Ishikawa (cell line): ENCODE results near the gene FMR1NB.

ENCODE experiments used
- CEBPB ChIP-seq: IDR thresholded peaks from 2 replicates; pipeline ENCODE4 v1.6.1; 2012
- CREB1 ChIP-seq: IDR thresholded peaks from 2 replicates; pipeline ENCODE4 v1.6.1; 2012; ENCODE audit warnings: low read depth
- EGR1 ChIP-seq: IDR thresholded peaks from 2 replicates; pipeline ENCODE4 v1.6.1; 2012
- EP300 ChIP-seq: IDR thresholded peaks from 2 replicates; pipeline ENCODE4 v1.6.1; 2012; ENCODE audit warnings: borderline replicate concordance
- FOXM1 ChIP-seq: IDR thresholded peaks from 2 replicates; pipeline ENCODE4 v1.6.1; 2012; ENCODE audit warnings: low read depth, borderline replicate concordance
- NFIC ChIP-seq: IDR thresholded peaks from 2 replicates; pipeline ENCODE4 v1.6.1; 2012
- RAD21 ChIP-seq: IDR thresholded peaks from 2 replicates; pipeline ENCODE4 v1.6.1; 2012; ENCODE audit warnings: low read depth
- TCF12 ChIP-seq: IDR thresholded peaks from 2 replicates; pipeline ENCODE4 v1.6.1; 2012; ENCODE audit warnings: low read depth
- TEAD4 ChIP-seq: IDR thresholded peaks from 2 replicates; pipeline ENCODE4 v1.6.1; 2012
- YY1 ChIP-seq: IDR thresholded peaks from 2 replicates; pipeline ENCODE4 v1.6.1; 2012; ENCODE audit warnings: low read depth
- ZBTB7A ChIP-seq: IDR thresholded peaks from 2 replicates; pipeline ENCODE4 v1.6.1; 2012; ENCODE audit warnings: low read depth
- TF ChIP-seq, protein P1 (sequence below): IDR thresholded peaks from 2 replicates; pipeline ENCODE4 v1.6.1; 2012
- TF ChIP-seq, protein P2 (sequence below): IDR thresholded peaks from 2 replicates; pipeline ENCODE4 v1.6.1; 2012; ENCODE audit warnings: low read depth, mild to moderate bottlenecking
- TF ChIP-seq, protein P3 (sequence below): IDR thresholded peaks from 2 replicates; pipeline ENCODE4 v1.6.1; 2012

FMR1NB gene, protein sequence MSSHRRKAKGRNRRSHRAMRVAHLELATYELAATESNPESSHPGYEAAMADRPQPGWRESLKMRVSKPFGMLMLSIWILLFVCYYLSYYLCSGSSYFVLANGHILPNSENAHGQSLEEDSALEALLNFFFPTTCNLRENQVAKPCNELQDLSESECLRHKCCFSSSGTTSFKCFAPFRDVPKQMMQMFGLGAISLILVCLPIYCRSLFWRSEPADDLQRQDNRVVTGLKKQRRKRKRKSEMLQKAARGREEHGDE

DNA sequence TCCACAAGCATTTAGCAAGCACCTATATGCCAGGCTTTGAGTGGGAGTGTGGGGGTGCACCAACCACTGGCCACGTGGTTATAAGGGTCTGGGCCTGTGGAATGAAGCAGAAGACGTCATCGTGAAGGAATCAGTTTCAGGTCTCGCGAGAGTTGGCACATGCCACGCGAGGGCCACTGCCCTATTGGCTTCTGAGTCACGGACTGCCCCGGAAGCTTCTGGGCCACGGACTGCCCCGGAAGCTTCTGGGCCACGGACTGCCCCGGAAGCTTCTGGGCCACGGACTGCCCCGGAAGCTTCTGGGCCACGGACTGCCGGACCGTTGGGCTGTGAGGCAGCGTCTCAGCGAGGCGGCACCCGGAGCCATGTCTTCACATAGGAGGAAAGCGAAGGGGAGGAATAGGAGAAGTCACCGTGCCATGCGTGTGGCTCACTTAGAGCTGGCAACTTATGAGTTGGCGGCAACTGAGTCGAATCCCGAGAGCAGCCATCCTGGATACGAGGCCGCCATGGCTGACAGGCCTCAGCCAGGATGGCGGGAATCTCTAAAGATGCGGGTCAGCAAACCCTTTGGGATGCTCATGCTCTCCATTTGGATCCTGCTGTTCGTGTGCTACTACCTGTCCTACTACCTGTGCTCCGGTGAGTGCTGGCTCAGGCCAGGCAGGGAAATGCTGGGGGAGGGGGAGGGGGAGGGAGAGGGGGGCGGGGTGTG, at the start of gene FMR1NB:
Gene FMR1NB (plus strand): TSS at position 300 of the 715 bp plus-strand sequence. CDS start 66 bp downstream, at position 366.
- no peak for TF ChIP-seq TEAD4

DNA sequence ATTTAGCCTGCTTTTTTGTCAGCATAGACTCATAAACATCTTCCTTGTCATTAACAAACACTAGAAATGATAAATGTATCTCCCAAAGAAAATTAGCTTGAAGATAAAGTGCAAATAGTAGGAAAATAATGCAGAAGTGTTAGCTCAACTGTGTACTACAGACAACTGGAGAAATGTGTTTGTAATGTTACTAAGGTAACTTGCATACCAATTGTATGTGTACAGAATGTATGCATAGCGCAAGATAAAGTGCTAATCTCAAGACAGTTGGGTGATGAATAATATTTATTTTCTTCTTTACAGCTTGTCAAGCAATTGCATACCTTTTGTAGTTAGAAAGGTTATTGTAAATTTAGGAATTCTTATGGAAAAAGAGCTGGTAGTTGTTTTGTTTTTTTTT, 47.3 kb upstream of the FMR1NB start:
- TF ChIP-seq CREB1 = no peak
- TF ChIP-seq FOXM1 = no peak
- TF ChIP-seq RAD21 = no peak
- TF ChIP-seq NFIC = no peak
- TF ChIP-seq EP300 = no peak
- TF ChIP-seq, protein P1, sequence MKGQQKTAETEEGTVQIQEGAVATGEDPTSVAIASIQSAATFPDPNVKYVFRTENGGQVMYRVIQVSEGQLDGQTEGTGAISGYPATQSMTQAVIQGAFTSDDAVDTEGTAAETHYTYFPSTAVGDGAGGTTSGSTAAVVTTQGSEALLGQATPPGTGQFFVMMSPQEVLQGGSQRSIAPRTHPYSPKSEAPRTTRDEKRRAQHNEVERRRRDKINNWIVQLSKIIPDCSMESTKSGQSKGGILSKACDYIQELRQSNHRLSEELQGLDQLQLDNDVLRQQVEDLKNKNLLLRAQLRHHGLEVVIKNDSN = no peak
- TF ChIP-seq TEAD4 = no peak

DNA sequence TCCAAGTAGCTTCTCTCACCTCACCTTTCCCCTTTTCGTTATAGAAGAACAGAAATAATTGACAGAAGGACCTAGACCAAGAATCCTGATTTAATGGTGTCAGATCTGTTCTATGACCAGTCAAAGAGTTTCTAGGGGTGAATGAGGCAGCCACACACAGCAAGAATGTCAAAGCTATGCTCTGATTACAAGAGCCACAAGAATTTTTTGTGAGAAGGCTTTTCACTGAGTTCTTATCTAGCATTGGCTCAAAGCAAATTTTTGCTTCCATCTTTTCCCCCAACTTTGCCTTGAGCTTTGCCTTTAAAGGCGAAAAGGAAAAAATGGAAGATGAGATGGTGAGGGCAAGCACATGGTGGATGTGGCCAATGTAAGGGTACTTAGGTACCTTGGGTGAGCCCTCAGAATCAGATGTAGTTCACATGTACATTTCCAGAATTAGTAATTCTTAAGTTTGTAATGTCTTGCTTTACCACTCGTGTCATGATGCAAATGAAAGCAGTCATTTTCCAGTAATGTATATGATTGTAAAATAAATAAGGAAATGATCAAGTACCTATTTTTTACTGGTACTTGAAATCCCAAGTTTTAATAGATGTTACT, 45.9 kb upstream of the FMR1NB start:
- TF ChIP-seq FOXM1 (no peak), CREB1 (no peak), CEBPB (no peak)
- TF ChIP-seq, protein P2, sequence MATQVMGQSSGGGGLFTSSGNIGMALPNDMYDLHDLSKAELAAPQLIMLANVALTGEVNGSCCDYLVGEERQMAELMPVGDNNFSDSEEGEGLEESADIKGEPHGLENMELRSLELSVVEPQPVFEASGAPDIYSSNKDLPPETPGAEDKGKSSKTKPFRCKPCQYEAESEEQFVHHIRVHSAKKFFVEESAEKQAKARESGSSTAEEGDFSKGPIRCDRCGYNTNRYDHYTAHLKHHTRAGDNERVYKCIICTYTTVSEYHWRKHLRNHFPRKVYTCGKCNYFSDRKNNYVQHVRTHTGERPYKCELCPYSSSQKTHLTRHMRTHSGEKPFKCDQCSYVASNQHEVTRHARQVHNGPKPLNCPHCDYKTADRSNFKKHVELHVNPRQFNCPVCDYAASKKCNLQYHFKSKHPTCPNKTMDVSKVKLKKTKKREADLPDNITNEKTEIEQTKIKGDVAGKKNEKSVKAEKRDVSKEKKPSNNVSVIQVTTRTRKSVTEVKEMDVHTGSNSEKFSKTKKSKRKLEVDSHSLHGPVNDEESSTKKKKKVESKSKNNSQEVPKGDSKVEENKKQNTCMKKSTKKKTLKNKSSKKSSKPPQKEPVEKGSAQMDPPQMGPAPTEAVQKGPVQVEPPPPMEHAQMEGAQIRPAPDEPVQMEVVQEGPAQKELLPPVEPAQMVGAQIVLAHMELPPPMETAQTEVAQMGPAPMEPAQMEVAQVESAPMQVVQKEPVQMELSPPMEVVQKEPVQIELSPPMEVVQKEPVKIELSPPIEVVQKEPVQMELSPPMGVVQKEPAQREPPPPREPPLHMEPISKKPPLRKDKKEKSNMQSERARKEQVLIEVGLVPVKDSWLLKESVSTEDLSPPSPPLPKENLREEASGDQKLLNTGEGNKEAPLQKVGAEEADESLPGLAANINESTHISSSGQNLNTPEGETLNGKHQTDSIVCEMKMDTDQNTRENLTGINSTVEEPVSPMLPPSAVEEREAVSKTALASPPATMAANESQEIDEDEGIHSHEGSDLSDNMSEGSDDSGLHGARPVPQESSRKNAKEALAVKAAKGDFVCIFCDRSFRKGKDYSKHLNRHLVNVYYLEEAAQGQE = no peak

DNA sequence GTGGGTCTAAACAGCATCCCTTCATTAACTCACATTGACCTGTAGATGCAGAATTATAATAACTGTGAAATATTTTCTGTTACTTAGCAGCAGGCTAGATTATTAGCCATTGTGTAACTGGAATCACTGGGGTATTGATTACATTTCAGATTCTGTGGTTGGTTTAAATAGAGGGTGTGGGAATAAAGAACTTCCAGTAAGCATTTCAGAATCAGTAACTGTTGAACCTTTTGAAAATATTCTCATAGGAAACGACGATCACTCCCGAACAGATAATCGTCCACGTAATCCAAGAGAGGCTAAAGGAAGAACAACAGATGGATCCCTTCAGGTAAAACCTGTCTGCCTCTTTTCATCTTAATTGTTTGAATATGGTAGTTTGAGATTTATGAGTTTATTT, 35.9 kb upstream of the FMR1NB start:
- TF ChIP-seq RAD21 (no peak), NFIC (no peak), CEBPB (no peak), YY1 (no peak), EP300 (no peak), FOXM1 (no peak), EGR1 (no peak), TCF12 (no peak), ZBTB7A (no peak)
- TF ChIP-seq, protein P1 = no peak
- TF ChIP-seq, protein P3, sequence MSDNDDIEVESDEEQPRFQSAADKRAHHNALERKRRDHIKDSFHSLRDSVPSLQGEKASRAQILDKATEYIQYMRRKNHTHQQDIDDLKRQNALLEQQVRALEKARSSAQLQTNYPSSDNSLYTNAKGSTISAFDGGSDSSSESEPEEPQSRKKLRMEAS = no peak
- TF ChIP-seq, protein P2 = no peak

DNA sequence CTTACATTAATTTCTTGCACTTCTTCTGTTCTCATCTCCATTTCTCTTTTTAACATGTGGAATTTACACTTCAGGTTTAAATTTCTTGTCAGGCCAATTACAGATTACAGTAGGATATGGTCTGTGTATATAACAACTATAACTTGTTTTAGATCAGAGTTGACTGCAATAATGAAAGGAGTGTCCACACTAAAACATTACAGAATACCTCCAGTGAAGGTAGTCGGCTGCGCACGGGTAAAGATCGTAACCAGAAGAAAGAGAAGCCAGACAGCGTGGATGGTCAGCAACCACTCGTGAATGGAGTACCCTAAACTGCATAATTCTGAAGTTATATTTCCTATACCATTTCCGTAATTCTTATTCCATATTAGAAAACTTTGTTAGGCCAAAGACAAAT, 32.6 kb upstream of the FMR1NB start:
- no peak for TF ChIP-seq RAD21
- no peak for TF ChIP-seq TCF12
- TF ChIP-seq NFIC = no peak
- TF ChIP-seq, protein P1 = no peak
- TF ChIP-seq EGR1 = no peak
- TF ChIP-seq, protein P2 = no peak
- no peak for TF ChIP-seq CEBPB
- TF ChIP-seq EP300 = no peak
- no peak for TF ChIP-seq CREB1
- TF ChIP-seq TEAD4 = no peak
